SK-N-SH (cell line): ENCODE measurements around the gene DPPA3. TPM values are rescaled to one million over a fixed set of nuclear protein-coding genes. Genes with fewer than 3 reads are reported as not detected.

Experiments
- CTCF ChIA-PET: fragments of 300-600, 350-600 bp; formaldehyde crosslinking; extraction: SDS; loops from one replicate; lab custom pipeline; 2021; lab: Yijun Ruan, JAX
- POLR2A ChIA-PET: fragments of 350-600 bp; sonication (Branson Sonifier 250); formaldehyde crosslinking; extraction: SDS; loops from one replicate; lab custom pipeline; 2020; ENCODE audit warnings: antibody characterized with exemption, inconsistent platforms; lab: Yijun Ruan, JAX
- DNase-seq: peaks from one replicate; pipeline ENCODE4 v3.0.0; 2012
- H2AFZ ChIP-seq: fragments of 200-600 bp; sonication (generic); 2 replicates; pipeline ENCODE4 v1.8.1; 2016; ENCODE audit warnings: antibody characterized with exemption, mild to moderate bottlenecking, low read depth
- H3F3A ChIP-seq: fragments of 200-600 bp; sonication (generic); replicated peaks from 2 replicates; pipeline ENCODE3; 2016; ENCODE audit warnings: antibody characterized with exemption, mild to moderate bottlenecking; ENCODE audit not compliant: insufficient read depth
- H3K27ac ChIP-seq, 2 experiments: fragments of 200-500 bp in 1 of 2; fragments of 200-600 bp in 1 of 2; sonication (Bioruptor generic) in 1 of 2; sonication (generic), shearing (Covaris generic) in 1 of 2; 2 replicates each; pipeline versions ENCODE4 v1.5.1 to v1.6.1; 2014 to 2016; ENCODE audit warnings: low read depth in 2 of 2, inconsistent platforms in 1 of 2, low read length in 1 of 2, mild to moderate bottlenecking in 1 of 2, mixed read lengths in 1 of 2
- H3K27me3 ChIP-seq: fragments of 200-600 bp; sonication (generic), shearing (Covaris generic); 2 replicates; pipeline ENCODE4 v1.6.1; 2016; ENCODE audit warnings: mixed run types; ENCODE audit not compliant: insufficient read depth
- H3K36me3 ChIP-seq, 2 experiments: fragments of 200-500 bp in 1 of 2; fragments of 200-600 bp in 1 of 2; sonication (Bioruptor generic) in 1 of 2; sonication (generic) in 1 of 2; replicated peaks in 1 of 2; 2 replicates each; pipeline versions ENCODE3 to v1.5.1; 2014 to 2016; ENCODE audit warnings: low read length in 1 of 2, mild to moderate bottlenecking in 1 of 2; ENCODE audit not compliant: insufficient read depth in 2 of 2, control insufficient read depth in 1 of 2
- H3K4me1 ChIP-seq, 2 experiments: fragments of 200-500 bp in 1 of 2; fragments of 200-600 bp in 1 of 2; sonication (Bioruptor generic) in 1 of 2; sonication (generic), shearing (Covaris generic) in 1 of 2; 2 replicates each; pipeline versions ENCODE4 v1.5.1 to v1.6.1; 2014 to 2016; ENCODE audit warnings: low read depth in 1 of 2, low read length in 1 of 2, mixed run types in 1 of 2; ENCODE audit not compliant: insufficient read depth in 2 of 2, control insufficient read depth in 1 of 2
- H3K4me2 ChIP-seq: fragments of 200-600 bp; sonication (generic), shearing (Covaris generic); 2 replicates; pipeline ENCODE4 v1.6.1; 2017; ENCODE audit warnings: mixed run types
- H3K4me3 ChIP-seq, 2 experiments: fragments of 200-500 bp in 1 of 2; fragments of 200-600 bp in 1 of 2; sonication (Bioruptor generic) in 1 of 2; sonication (generic), shearing (Covaris generic) in 1 of 2; 2 replicates each; pipeline versions ENCODE4 v1.5.1 to v1.8.1; 2014 to 2016; ENCODE audit warnings: low read depth in 2 of 2, inconsistent platforms in 1 of 2, low read length in 1 of 2, mild to moderate bottlenecking in 1 of 2, mixed read lengths in 1 of 2, moderate library complexity in 1 of 2
- H3K79me2 ChIP-seq: fragments of 200-600 bp; sonication (generic); 2 replicates; pipeline ENCODE4 v1.8.1; 2017; ENCODE audit warnings: mild to moderate bottlenecking; ENCODE audit not compliant: insufficient read depth
- H3K9ac ChIP-seq: fragments of 200-600 bp; sonication (generic); 2 replicates; pipeline ENCODE4 v1.6.1; 2017; ENCODE audit warnings: mixed run types
- H3K9me2 ChIP-seq: fragments of 200-600 bp; sonication (generic); 2 replicates; pipeline ENCODE4 v1.6.1; 2017; ENCODE audit warnings: mixed run types
- H3K9me3 ChIP-seq: fragments of 200-600 bp; sonication (generic); 2 replicates; pipeline ENCODE4 v1.6.1; 2017; ENCODE audit warnings: mixed run types, mild to moderate bottlenecking, moderate library complexity
- H4K20me1 ChIP-seq: fragments of 200-600 bp; sonication (generic); 2 replicates; pipeline ENCODE4 v1.6.1; 2017; ENCODE audit warnings: mild to moderate bottlenecking, mixed run types; ENCODE audit not compliant: insufficient read depth
- CHD2 ChIP-seq: fragments of 150-350 bp; IDR thresholded peaks from 2 replicates; pipeline ENCODE4 v1.6.1; 2018; ENCODE audit warnings: low read length; ENCODE audit not compliant: partially characterized antibody
- EZH2phosphoT487 ChIP-seq: fragments of 200-600 bp; sonication (generic); IDR thresholded peaks from 2 replicates; pipeline ENCODE4 v1.6.1; 2017; ENCODE audit warnings: low read depth, mixed run types, mild to moderate bottlenecking, antibody characterized with exemption, moderate library complexity, borderline replicate concordance
- FOSL2 ChIP-seq: IDR thresholded peaks from 2 replicates; pipeline ENCODE4 v1.4.0; 2012; ENCODE audit warnings: low read depth, mild to moderate bottlenecking, moderate library complexity, borderline replicate concordance
- FOXJ3 ChIP-seq: sonication (generic); formaldehyde crosslinking; IDR thresholded peaks from 2 replicates; pipeline ENCODE4 v1.5.1; 2020; ENCODE audit warnings: mild to moderate bottlenecking, missing genetic modification reagents
- GABPA ChIP-seq: IDR thresholded peaks from 2 replicates; pipeline ENCODE4 v1.4.0; 2012; ENCODE audit warnings: low read depth, mild to moderate bottlenecking
- POLR2AphosphoS5 ChIP-seq: IDR thresholded peaks from 2 replicates; pipeline ENCODE4 v1.6.1; 2012; ENCODE audit warnings: low read depth, low read length
- RFX5 ChIP-seq: IDR thresholded peaks from 2 replicates; pipeline ENCODE4 v1.6.1; 2012; ENCODE audit warnings: mild to moderate bottlenecking, improper control_type of control experiment, low read length
- RXRA ChIP-seq: IDR thresholded peaks from 2 replicates; pipeline ENCODE4 v1.4.0; 2012; ENCODE audit warnings: low read depth, mild to moderate bottlenecking, borderline replicate concordance
- TCF12 ChIP-seq: IDR thresholded peaks from 2 replicates; pipeline ENCODE4 v1.4.0; 2012
- TEAD4 ChIP-seq: IDR thresholded peaks from 2 replicates; pipeline ENCODE4 v1.4.0; 2012; ENCODE audit warnings: mild to moderate bottlenecking, borderline replicate concordance; ENCODE audit not compliant: insufficient read depth
- YY1 ChIP-seq: IDR thresholded peaks from 2 replicates; pipeline ENCODE4 v1.4.0; 2012; ENCODE audit warnings: low read depth, mild to moderate bottlenecking
- WGBS: methylation state at CpG from one replicate; pipeline ENCODE4 v1.1.6; 2017; ENCODE audit warnings: low lambda C conversion rate; 5-methylcytosine and 5-hydroxymethylcytosine counted together
- polyA plus RNA-seq, 3 experiments: library from polyadenylated mRNA; depleted of rRNA; stranded (reverse); fragments of >200 nt; gene quantifications; 2 replicates each; pipeline ENCODE4 v1.2.3, GENCODE V29; 2012
- TF ChIP-seq, protein P1 (sequence below): IDR thresholded peaks from 2 replicates; pipeline ENCODE4 v1.4.0; 2012; ENCODE audit warnings: low read depth
- TF ChIP-seq, protein P2 (sequence below): IDR thresholded peaks from 2 replicates; pipeline ENCODE4 v1.4.0; 2012; ENCODE audit warnings: low read depth, borderline replicate concordance
- TF ChIP-seq, protein P3 (sequence below): IDR thresholded peaks from 2 replicates; pipeline ENCODE4 v1.4.0; 2012; ENCODE audit warnings: low read depth, borderline replicate concordance
- TF ChIP-seq, protein P4 (sequence below): fragments of 150-350 bp; IDR thresholded peaks from 2 replicates; pipeline ENCODE4 v1.6.1; 2016; ENCODE audit warnings: mild to moderate bottlenecking, low read depth, low read length

Gene DPPA3
- polyA plus RNA-seq, 1 of the 3 experiments (the other 2 are of a cell fraction) = not detected

DNA sequence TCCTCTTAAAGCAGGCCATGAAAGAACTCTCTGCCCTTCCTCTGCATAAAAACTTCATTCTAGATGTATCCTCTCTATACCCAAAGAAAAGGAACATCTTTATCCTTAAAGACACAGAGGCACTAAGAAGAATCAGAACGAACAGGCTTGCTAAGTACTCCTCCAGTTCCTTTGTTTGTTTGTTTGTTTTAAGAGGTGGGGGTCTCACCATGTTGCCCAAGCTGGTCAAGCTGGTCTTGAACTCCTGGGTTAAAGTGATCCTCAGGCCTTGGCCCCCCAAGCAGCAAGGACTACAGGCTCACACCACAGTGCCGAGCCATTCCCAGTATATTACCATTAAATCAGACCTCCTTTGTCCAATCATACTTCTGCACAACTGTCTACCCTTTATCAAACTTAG lies 29.7 kb upstream of the DPPA3 start:
- Histone ChIP-seq H3K79me2 (no peaks in the 10 kb centered on the region), H3K9me2 (no peaks in the 10 kb centered on the region), H3K4me3 (no peak overlapping the region), H3K27me3 (peaks cover 56% of the 10 kb centered on the region), H3K4me2 (no peak overlapping the region), H3K9ac (no peak overlapping the region), H3K27ac (no peak overlapping the region), H3K36me3 (no peaks in the 10 kb centered on the region), H4K20me1 (no peaks in the 10 kb centered on the region), H3F3A (no peaks in the 10 kb centered on the region), H3K4me1 (no peaks in the 10 kb centered on the region), H2AFZ (no peak overlapping the region), H3K9me3 (no peaks in the 10 kb centered on the region)
- TF ChIP-seq TCF12 = no peak
- TF ChIP-seq TEAD4 = no peak
- TF ChIP-seq, protein P1, sequence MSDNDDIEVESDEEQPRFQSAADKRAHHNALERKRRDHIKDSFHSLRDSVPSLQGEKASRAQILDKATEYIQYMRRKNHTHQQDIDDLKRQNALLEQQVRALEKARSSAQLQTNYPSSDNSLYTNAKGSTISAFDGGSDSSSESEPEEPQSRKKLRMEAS = no peak
- TF ChIP-seq RXRA = no peak
- no peak for TF ChIP-seq GABPA
- no peak for TF ChIP-seq EZH2phosphoT487
- TF ChIP-seq, protein P2, sequence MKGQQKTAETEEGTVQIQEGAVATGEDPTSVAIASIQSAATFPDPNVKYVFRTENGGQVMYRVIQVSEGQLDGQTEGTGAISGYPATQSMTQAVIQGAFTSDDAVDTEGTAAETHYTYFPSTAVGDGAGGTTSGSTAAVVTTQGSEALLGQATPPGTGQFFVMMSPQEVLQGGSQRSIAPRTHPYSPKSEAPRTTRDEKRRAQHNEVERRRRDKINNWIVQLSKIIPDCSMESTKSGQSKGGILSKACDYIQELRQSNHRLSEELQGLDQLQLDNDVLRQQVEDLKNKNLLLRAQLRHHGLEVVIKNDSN = no peak
- TF ChIP-seq FOXJ3 = no peak
- TF ChIP-seq, protein P3, sequence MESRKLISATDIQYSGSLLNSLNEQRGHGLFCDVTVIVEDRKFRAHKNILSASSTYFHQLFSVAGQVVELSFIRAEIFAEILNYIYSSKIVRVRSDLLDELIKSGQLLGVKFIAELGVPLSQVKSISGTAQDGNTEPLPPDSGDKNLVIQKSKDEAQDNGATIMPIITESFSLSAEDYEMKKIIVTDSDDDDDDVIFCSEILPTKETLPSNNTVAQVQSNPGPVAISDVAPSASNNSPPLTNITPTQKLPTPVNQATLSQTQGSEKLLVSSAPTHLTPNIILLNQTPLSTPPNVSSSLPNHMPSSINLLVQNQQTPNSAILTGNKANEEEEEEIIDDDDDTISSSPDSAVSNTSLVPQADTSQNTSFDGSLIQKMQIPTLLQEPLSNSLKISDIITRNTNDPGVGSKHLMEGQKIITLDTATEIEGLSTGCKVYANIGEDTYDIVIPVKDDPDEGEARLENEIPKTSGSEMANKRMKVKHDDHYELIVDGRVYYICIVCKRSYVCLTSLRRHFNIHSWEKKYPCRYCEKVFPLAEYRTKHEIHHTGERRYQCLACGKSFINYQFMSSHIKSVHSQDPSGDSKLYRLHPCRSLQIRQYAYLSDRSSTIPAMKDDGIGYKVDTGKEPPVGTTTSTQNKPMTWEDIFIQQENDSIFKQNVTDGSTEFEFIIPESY = no peak
- no peak for TF ChIP-seq CHD2
- POLR2A ChIA-PET = no interaction called here
- CTCF ChIA-PET = no interaction called here
- WGBS = 6% methylated on average over 2 of the region's 2 CpGs
- no peak for DNase-seq

DNA sequence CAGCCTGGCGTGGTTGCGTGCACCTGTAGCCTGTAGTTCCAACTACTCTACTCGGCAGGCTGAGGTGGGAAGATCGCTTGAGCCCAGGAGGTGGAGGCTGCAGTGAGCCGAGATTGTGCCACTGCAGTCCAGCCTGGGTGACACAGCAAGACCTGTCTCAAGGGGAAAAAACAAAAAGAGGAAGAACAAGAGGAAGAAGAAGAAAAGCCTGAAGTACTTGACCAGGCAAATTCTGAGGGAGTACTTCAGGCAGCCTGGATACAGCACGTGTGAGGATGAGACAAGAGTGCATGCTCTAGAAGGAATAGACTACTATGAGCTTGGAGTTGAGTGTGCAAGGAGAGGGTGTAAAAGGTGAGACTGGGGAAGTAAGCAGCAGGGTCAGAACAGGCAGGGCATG lies 17.4 kb upstream of the DPPA3 start:
- no peak for DNase-seq
- Histone ChIP-seq H3K9me2 (no peaks in the 10 kb centered on the region), H3K9me3 (no peaks in the 10 kb centered on the region), H3K79me2 (no peaks in the 10 kb centered on the region), H3K27ac (no peak overlapping the region), H3F3A (no peaks in the 10 kb centered on the region), H2AFZ (no peak overlapping the region), H3K36me3 (no peaks in the 10 kb centered on the region), H3K4me2 (no peak overlapping the region), H3K27me3 (peaks cover 56% of the 10 kb centered on the region), H3K4me1 (no peaks in the 10 kb centered on the region), H4K20me1 (no peaks in the 10 kb centered on the region), H3K9ac (no peak overlapping the region), H3K4me3 (no peak overlapping the region)
- ChIA-PET POLR2A (no interaction called here), CTCF (no interaction called here)
- WGBS = 7% methylated on average over 6 of the region's 6 CpGs
- no peak for TF ChIP-seq POLR2AphosphoS5
- TF ChIP-seq YY1 = no peak
- TF ChIP-seq RFX5 = no peak
- no peak for TF ChIP-seq TCF12
- TF ChIP-seq, protein P3 = no peak
- TF ChIP-seq, protein P4, sequence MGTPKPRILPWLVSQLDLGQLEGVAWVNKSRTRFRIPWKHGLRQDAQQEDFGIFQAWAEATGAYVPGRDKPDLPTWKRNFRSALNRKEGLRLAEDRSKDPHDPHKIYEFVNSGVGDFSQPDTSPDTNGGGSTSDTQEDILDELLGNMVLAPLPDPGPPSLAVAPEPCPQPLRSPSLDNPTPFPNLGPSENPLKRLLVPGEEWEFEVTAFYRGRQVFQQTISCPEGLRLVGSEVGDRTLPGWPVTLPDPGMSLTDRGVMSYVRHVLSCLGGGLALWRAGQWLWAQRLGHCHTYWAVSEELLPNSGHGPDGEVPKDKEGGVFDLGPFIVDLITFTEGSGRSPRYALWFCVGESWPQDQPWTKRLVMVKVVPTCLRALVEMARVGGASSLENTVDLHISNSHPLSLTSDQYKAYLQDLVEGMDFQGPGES = no peak
- no peak for TF ChIP-seq FOSL2
- TF ChIP-seq CHD2 = no peak
